ENCODE measurements around the gene PRRT3. TPM values are rescaled to one million over a fixed set of nuclear protein-coding genes. Genes with fewer than 3 reads are reported as not detected.

Gene PRRT3
- total RNA-seq (1 to 10 TPM in 6 of 7 donors, under 1 TPM in 1; 0.85 to 2.4 (median 1.9) TPM), polyA plus RNA-seq (under 1 TPM; 0.65 to 0.99 (median 0.72) TPM)
- long read RNA-seq, donor 1, result 0 reads
- long read RNA-seq, donor 2, result 0 reads

DNA sequence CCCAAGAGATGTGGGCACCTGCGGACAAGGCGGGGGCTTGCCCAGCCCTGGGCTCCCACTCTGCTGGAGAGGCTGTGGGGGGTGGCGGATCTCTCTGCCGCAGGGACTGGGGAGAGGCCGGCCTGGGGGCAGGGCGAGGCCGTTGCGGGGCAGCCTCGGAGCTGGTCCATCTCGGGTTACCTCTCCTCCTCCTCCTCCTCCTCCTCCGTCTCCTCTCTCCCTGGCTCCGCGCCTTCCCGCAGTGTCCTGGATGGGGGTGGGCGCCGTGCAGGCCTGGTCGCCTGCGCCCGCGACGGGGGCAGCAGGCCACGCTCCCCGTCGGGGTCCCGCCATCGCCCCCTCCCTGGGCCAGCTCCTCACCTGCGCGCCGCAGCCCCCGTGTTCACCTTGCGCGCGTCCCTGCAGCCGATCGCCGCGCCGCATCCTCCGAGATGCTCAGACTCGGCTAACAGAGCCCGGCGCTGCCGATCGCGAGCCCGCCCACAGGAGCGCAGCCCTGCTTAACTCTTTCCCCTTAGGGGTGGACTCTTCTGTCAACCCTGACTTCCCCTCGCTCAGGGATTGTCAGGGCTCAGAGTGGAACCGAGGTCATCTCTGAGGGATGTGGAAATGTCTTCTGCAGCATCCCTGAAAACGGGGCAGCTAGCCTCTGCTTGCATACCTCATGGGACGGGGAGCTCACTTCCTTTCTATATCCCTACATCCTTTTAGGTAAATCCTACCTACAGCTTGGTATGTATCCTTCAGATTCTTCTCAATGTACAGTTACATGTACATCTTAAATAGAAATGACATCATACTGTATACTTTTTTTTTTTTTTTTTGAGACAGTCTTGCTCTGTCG lies at the start of gene PRRT3:
PRRT3 (minus strand) TSS at position 447 of the 844 bp plus-strand sequence. CDS start 2,293 bp downstream, outside the sequence.
- Histone ChIP-seq H3K9me3 (no peaks in the 10 kb centered on the region), H3K4me3 (peak within 1 kb of the TSS; percentile 38 to 70 (median 58)), H3K36me3 (peaks cover 0 to 10% (median 0%) of the 10 kb centered on the region in 6 donors), H3K4me1 (peaks cover 6 to 33% (median 17%) of the 10 kb centered on the region in 6 donors), H3K27ac (peak within 1 kb of the TSS in 1 of 8 donors; percentile 31), H3K27me3 (replicated peaks in 1 of 7) (peaks cover 0 to 14% (median 0%) of the 10 kb centered on the region in 7 donors)
- intact Hi-C loops (cut with DNase I; ENCODE audit: low total_unique reads), result no loop called here
- peak; percentile 51 to 74 (median 57) for TF ChIP-seq POLR2AphosphoS5 (IDR thresholded peaks at IDR 0.05)
- TF ChIP-seq, protein P1, sequence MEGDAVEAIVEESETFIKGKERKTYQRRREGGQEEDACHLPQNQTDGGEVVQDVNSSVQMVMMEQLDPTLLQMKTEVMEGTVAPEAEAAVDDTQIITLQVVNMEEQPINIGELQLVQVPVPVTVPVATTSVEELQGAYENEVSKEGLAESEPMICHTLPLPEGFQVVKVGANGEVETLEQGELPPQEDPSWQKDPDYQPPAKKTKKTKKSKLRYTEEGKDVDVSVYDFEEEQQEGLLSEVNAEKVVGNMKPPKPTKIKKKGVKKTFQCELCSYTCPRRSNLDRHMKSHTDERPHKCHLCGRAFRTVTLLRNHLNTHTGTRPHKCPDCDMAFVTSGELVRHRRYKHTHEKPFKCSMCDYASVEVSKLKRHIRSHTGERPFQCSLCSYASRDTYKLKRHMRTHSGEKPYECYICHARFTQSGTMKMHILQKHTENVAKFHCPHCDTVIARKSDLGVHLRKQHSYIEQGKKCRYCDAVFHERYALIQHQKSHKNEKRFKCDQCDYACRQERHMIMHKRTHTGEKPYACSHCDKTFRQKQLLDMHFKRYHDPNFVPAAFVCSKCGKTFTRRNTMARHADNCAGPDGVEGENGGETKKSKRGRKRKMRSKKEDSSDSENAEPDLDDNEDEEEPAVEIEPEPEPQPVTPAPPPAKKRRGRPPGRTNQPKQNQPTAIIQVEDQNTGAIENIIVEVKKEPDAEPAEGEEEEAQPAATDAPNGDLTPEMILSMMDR (IDR thresholded peaks at IDR 0.05 in 8 of 11, conservative IDR thresholded peaks at IDR 0.05 in 3 of 11), result no peak
- peak; percentile 90 for DNase-seq
- 2 to 5% (median 4%) methylated on average over 36 to 52 of the region's 52 CpGs for WGBS, 5 donors

DNA sequence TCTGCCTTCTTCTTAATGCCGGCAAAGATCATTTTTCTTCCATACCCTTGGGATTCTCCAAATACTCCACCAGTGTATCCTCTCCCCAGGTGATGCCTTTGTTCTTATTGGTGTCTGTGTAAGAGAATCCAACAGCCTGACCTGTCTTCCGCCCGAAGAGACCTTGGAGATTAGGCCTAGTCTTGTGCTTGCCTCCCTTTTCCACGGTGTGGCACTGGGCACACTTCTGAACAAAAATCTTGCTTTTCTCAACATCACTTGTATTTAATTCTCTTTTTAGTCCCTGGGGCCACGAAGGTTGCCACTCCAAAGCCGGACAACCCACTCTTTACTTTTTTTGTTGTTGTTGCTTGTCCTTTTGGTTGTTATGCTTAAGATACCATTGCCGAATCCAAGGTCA lies 48.5 kb upstream of the PRRT3 start:
- H3K4me3 ChIP-seq, result no peak overlapping the region
- DNase-seq, result no peak
- H3K27ac ChIP-seq, result no peak overlapping the region
- TF ChIP-seq POLR2A (IDR thresholded peaks at IDR 0.05) (no peak), POLR2AphosphoS5 (IDR thresholded peaks at IDR 0.05) (no peak)
- TF ChIP-seq, protein P1 (IDR thresholded peaks at IDR 0.05 in 8 of 11, conservative IDR thresholded peaks at IDR 0.05 in 3 of 11), result no peak
- H3K4me1 ChIP-seq, result no peaks in the 10 kb centered on the region
- peaks cover 0 to 65% (median 9%) of the 10 kb centered on the region in 6 donors for H3K36me3 ChIP-seq
- H3K9me3 ChIP-seq, result no peaks in the 10 kb centered on the region
- intact Hi-C loops (cut with DNase I; ENCODE audit: low total_unique reads), result no loop called here
- 96 to 99% (median 98%) methylated on average over 7 of the region's 7 CpGs for WGBS, 5 donors
- H3K27me3 ChIP-seq (replicated peaks in 1 of 7), result no peaks in the 10 kb centered on the region

DNA sequence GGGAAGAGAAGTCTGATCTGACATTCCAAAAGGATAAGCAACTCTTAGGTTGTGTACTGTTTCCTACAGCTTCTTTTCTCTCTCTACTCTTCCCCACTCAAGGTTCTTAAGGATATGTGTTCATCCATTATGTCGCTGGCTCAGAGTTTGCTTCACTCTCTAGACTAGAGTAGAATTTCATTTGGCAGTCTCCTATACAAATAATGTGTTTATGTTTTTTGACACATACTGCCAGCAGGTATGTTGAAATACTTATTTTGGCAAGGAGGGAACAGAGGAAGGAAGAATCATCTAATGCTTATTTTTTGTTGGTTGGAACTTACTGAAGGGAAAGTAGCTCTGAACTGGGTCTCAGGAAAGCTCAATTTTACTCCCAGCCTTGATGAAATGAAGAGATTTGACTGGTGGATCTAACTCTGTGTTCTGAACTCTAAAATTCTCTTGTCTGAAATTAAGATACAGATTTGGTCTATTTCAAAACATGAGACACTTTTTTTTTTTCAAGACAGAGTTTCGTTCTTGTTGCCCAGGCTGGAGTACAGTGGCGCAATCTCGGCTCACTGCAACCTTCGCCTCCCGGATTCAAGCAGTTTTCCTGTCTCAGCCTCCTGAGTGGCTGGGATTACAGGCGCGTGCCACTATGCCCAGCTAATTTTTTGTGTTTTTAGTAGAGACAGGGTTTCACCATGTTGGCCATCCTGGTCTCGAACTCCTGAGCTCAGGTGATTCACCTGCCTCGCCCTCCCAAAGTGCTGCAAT lies 42.1 kb upstream of the PRRT3 start:
- intact Hi-C loops (cut with DNase I; ENCODE audit: low total_unique reads), result no loop called here
- WGBS, 5 donors, result 69 to 93% (median 80%) methylated on average over 10 of the region's 10 CpGs
- Histone ChIP-seq H3K36me3 (peaks cover 0 to 36% (median 7%) of the 10 kb centered on the region in 6 donors), H3K4me1 (no peaks in the 10 kb centered on the region), H3K4me3 (no peak overlapping the region), H3K9me3 (no peaks in the 10 kb centered on the region), H3K27me3 (replicated peaks in 1 of 7) (no peaks in the 10 kb centered on the region), H3K27ac (peak overlapping the region in 1 of 8 donors; percentile 50)
- TF ChIP-seq, protein P1 (IDR thresholded peaks at IDR 0.05 in 8 of 11, conservative IDR thresholded peaks at IDR 0.05 in 3 of 11), result no peak
- TF ChIP-seq POLR2AphosphoS5 (IDR thresholded peaks at IDR 0.05) (no peak), POLR2A (IDR thresholded peaks at IDR 0.05) (no peak)
- no peak for DNase-seq
